ENCODE measurements around the gene SOD3.

GRCh38 chr4:24768006-24768405 is 27.4 kb upstream of the SOD3 start:
- TF ChIP-seq SIN3A (IDR thresholded peaks at IDR 0.05; ENCODE audit: borderline replicate concordance, insufficient read depth, low read length) (no peak), POLR2AphosphoS5 (IDR thresholded peaks at IDR 0.05; ENCODE audit: low read depth, low read length) (no peak), TAF1 (IDR thresholded peaks at IDR 0.05; ENCODE audit: borderline replicate concordance, insufficient read depth, low read length) (no peak), FOXP2 (optimal IDR thresholded peaks at IDR 0.05; ENCODE audit: borderline replicate concordance, extremely low read depth, extremely low read length, insufficient read depth) (no peak)

All from PFSK-1 (cell line).